H9 (cell line): ENCODE measurements around the gene ERICH6B. TPM values are rescaled to one million over a fixed set of nuclear protein-coding genes. Genes with fewer than 3 reads are reported as not detected.

ENCODE experiments used
- DNase-seq: peaks from one replicate; pipeline ENCODE4 v3.0.0-alpha.2; 2017
- H2AFZ ChIP-seq: one replicate; pipeline ENCODE4 v1.6.1; 2013; ENCODE audit warnings: mild to moderate bottlenecking, low read length, control low read depth, moderate library complexity
- H2AK5ac ChIP-seq: 2 replicates; pipeline ENCODE4 v1.6.1; 2013; ENCODE audit warnings: low read length, control low read depth, mixed read lengths; ENCODE audit not compliant: insufficient read length
- H2BK120ac ChIP-seq: one replicate; pipeline ENCODE4 v1.6.1; 2013; ENCODE audit warnings: low read depth, mild to moderate bottlenecking, low read length, control low read depth, inconsistent platforms; ENCODE audit not compliant: poor library complexity, severe bottlenecking
- H2BK12ac ChIP-seq: 2 replicates; pipeline ENCODE4 v1.6.1; 2013; ENCODE audit warnings: low read length, control low read depth, mixed read lengths, low read depth; ENCODE audit not compliant: insufficient read length
- H2BK15ac ChIP-seq: 2 replicates; pipeline ENCODE4 v1.6.1; 2013; ENCODE audit warnings: low read depth, low read length, control low read depth
- H2BK20ac ChIP-seq: one replicate; pipeline ENCODE4 v1.6.1; 2013; ENCODE audit warnings: low read depth, mild to moderate bottlenecking, low read length, control low read depth, inconsistent platforms; ENCODE audit not compliant: poor library complexity, severe bottlenecking
- H2BK5ac ChIP-seq: 2 replicates; pipeline ENCODE4 v1.6.1; 2013; ENCODE audit warnings: low read length, control low read depth, mixed read lengths; ENCODE audit not compliant: insufficient read length
- H3K14ac ChIP-seq: 2 replicates; pipeline ENCODE4 v1.6.1; 2013; ENCODE audit warnings: low read length, control low read depth; ENCODE audit not compliant: insufficient read depth
- H3K18ac ChIP-seq: 2 replicates; pipeline ENCODE4 v1.6.1; 2013; ENCODE audit warnings: low read depth, mild to moderate bottlenecking, mixed read lengths, low read length, control low read depth; ENCODE audit not compliant: insufficient read length
- H3K23ac ChIP-seq: 2 replicates; pipeline ENCODE4 v1.6.1; 2013; ENCODE audit warnings: low read length, control low read depth, mixed read lengths, low read depth; ENCODE audit not compliant: insufficient read length
- H3K23me2 ChIP-seq: 2 replicates; pipeline ENCODE4 v1.6.1; 2013; ENCODE audit warnings: low read depth, mild to moderate bottlenecking, mixed read lengths, low read length, control low read depth; ENCODE audit not compliant: insufficient read length, poor library complexity, severe bottlenecking
- H3K27ac ChIP-seq: 2 replicates; pipeline ENCODE4 v1.5.1; 2013; ENCODE audit warnings: low read length, control low read depth, mixed read lengths, low read depth; ENCODE audit not compliant: insufficient read length
- H3K27me3 ChIP-seq: 2 replicates; pipeline ENCODE4 v1.6.1; 2013; ENCODE audit warnings: low read length, control low read depth, inconsistent platforms; ENCODE audit not compliant: insufficient read depth
- H3K4ac ChIP-seq: 2 replicates; pipeline ENCODE4 v1.6.1; 2013; ENCODE audit warnings: low read depth, mild to moderate bottlenecking, control low read depth, inconsistent platforms, low read length, moderate library complexity
- H3K4me1 ChIP-seq: 2 replicates; pipeline ENCODE4 v1.6.1; 2013; ENCODE audit warnings: low read length, control low read depth, inconsistent platforms; ENCODE audit not compliant: insufficient read depth
- H3K4me2 ChIP-seq: 2 replicates; pipeline ENCODE4 v1.6.1; 2013; ENCODE audit warnings: low read length, control low read depth, mixed read lengths; ENCODE audit not compliant: insufficient read length, insufficient read depth
- H3K56ac ChIP-seq: 2 replicates; pipeline ENCODE4 v1.6.1; 2013; ENCODE audit warnings: low read depth, mild to moderate bottlenecking, mixed read lengths, low read length, control low read depth; ENCODE audit not compliant: insufficient read length
- H3K79me1 ChIP-seq: 2 replicates; pipeline ENCODE4 v1.6.1; 2013; ENCODE audit warnings: low read depth, mild to moderate bottlenecking, moderate library complexity, low read length, control low read depth, inconsistent platforms; ENCODE audit not compliant: insufficient read depth, poor library complexity, severe bottlenecking
- H3K79me2 ChIP-seq: 2 replicates; pipeline ENCODE4 v1.6.1; 2013; ENCODE audit warnings: low read length, control low read depth, inconsistent platforms; ENCODE audit not compliant: insufficient read depth
- H3K9ac ChIP-seq: 2 replicates; pipeline ENCODE4 v1.6.1; 2013; ENCODE audit warnings: low read length, control low read depth, mixed read lengths; ENCODE audit not compliant: insufficient read length; ENCODE audit errors: extremely low read depth
- H3K9me3 ChIP-seq: one replicate; pipeline ENCODE4 v1.6.1; 2013; ENCODE audit warnings: low read depth, low read length, inconsistent platforms; ENCODE audit not compliant: control insufficient read depth
- H3T11ph ChIP-seq: one replicate; pipeline ENCODE4 v1.6.1; 2013; ENCODE audit warnings: mild to moderate bottlenecking, low read length, control low read depth, inconsistent platforms
- H4K20me1 ChIP-seq: one replicate; pipeline ENCODE4 v1.6.1; 2013; ENCODE audit not compliant: control insufficient read depth, insufficient read length, insufficient read depth
- H4K5ac ChIP-seq: 2 replicates; pipeline ENCODE4 v1.6.1; 2013; ENCODE audit warnings: low read depth, mild to moderate bottlenecking, mixed read lengths, low read length, control low read depth; ENCODE audit not compliant: insufficient read length
- H4K8ac ChIP-seq: replicated peaks from 2 replicates; pipeline ENCODE4 v1.6.1; 2013; ENCODE audit warnings: low read length, control low read depth, mixed read lengths, low read depth; ENCODE audit not compliant: insufficient read length
- H4K91ac ChIP-seq: 2 replicates; pipeline ENCODE4 v1.6.1; 2013; ENCODE audit warnings: low read depth, mild to moderate bottlenecking, moderate library complexity, mixed read lengths, low read length, control low read depth; ENCODE audit not compliant: insufficient read length
- H3K27ac Mint-ChIP-seq, 3 experiments: 2 replicates in 2 of 3; 3 replicates in 1 of 3; pipeline ENCODE4 v1.8.0; 2020 to 2021; ENCODE audit warnings: mixed read lengths in 3 of 3, mild to moderate bottlenecking in 1 of 3, moderate library complexity in 1 of 3
- H3K27me3 Mint-ChIP-seq: 2 replicates; pipeline ENCODE4 v1.8.0; 2021; ENCODE audit warnings: low read depth, mild to moderate bottlenecking, moderate library complexity, mixed read lengths
- H3K36me3 Mint-ChIP-seq, 3 experiments: 2 replicates in 2 of 3; 3 replicates in 1 of 3; pipeline ENCODE4 v1.8.0; 2020 to 2021; ENCODE audit warnings: low read depth in 3 of 3, mixed read lengths in 3 of 3; ENCODE audit not compliant: insufficient read depth in 1 of 3
- H3K4me1 Mint-ChIP-seq, 2 experiments: 2 replicates each; pipeline ENCODE4 v1.8.0; 2020; ENCODE audit warnings: mixed read lengths in 2 of 2
- H3K4me3 Mint-ChIP-seq, 2 experiments: 2 replicates in 1 of 2; 3 replicates in 1 of 2; pipeline ENCODE4 v1.8.0; 2020 to 2021; ENCODE audit warnings: mild to moderate bottlenecking in 2 of 2, mixed read lengths in 2 of 2, moderate library complexity in 1 of 2
- H3K9me3 Mint-ChIP-seq, 2 experiments: 2 replicates in 1 of 2; 3 replicates in 1 of 2; pipeline ENCODE4 v1.8.0; 2020; ENCODE audit warnings: mild to moderate bottlenecking in 2 of 2, mixed read lengths in 2 of 2, moderate library complexity in 1 of 2
- CTCF ChIP-seq: fragments of 200-600 bp; sonication (generic); conservative IDR thresholded peaks from 3 replicates; pipeline ENCODE4 v1.8.0; 2021; ENCODE audit warnings: antibody characterized with exemption, mild to moderate bottlenecking
- WGBS: extraction: QIAGEN DNeasy Blood & Tissue Kit; methylation state at CpG from one replicate; pipeline ENCODE4 v1.1.7; 2013; ENCODE audit warnings: missing lambda C conversion rate, low lambda C conversion rate, mixed read lengths; ENCODE audit not compliant: insufficient read length; ENCODE audit errors: extremely low coverage; 5-methylcytosine and 5-hydroxymethylcytosine counted together
- total RNA-seq: library from RNA; stranded (reverse); gene quantifications from 2 replicates; pipeline ENCODE4 v1.2.1, GENCODE V29; 2021

ERICH6B gene
- total RNA-seq, 1 experiment from 2014 or later: not detected

DNA sequence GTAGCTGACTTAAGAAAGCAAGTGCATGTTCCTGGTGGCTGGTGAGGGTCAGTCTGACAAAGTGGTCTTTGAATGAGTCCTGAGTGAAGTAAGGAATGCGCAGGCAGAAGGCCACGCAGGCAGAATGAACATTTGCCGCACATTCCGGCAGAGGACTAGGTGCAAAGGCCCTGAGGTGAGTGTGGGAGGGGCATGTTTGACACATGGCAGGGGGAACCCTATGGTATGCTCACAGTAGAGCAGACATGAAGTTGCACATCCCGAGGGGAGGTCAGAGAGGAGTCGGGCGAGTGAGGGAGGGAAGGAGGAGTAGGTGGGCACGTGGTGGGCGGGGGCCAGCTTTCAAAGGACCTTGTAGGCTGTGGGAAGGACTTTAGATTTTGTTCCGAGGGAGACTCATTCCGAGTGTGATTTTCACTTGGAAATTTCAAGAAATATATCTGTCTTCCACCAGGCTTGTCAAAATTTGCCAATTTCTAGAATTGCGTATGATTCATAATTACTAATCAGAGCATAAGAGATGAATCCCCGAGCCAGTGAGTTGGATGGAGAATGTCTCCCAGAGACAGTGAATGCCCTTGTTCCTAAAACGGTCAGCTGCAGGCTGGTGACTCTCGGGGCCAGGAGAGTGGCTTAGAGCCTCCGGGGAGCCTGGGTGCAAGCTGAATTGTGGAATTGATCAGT, 40.3 kb downstream of the ERICH6B start:
- no peak for DNase-seq
- no peak overlapping the region; a peak in 1 of 5 replicates for H3K4me3 Mint-ChIP-seq
- H2AFZ ChIP-seq: no peak overlapping the region
- H3K27ac Mint-ChIP-seq: no peak overlapping the region; a peak in 2 of 7 replicates
- H3K9me3 Mint-ChIP-seq: no peaks in the 10 kb centered on the region
- no peak overlapping the region for H3K14ac ChIP-seq
- H3K9ac ChIP-seq: no peak overlapping the region
- peaks cover 6 to 7% of the 10 kb centered on the region in 2 experiments for H3K4me1 Mint-ChIP-seq
- no peak overlapping the region for H2BK15ac ChIP-seq
- H4K8ac ChIP-seq: no peak overlapping the region
- no peak overlapping the region for H3K4ac ChIP-seq
- no peak for TF ChIP-seq CTCF
- H3K79me2 ChIP-seq: no peaks in the 10 kb centered on the region
- H4K91ac ChIP-seq: no peak overlapping the region
- H3K4me1 ChIP-seq: no peaks in the 10 kb centered on the region; the same call in 1 of the 2 replicates
- no peak overlapping the region for H3K23ac ChIP-seq
- H3K36me3 Mint-ChIP-seq: no peaks in the 10 kb centered on the region
- no peak overlapping the region for H4K5ac ChIP-seq
- no peak overlapping the region for H2BK20ac ChIP-seq
- H3K9me3 ChIP-seq: no peaks in the 10 kb centered on the region
- no peak overlapping the region for H3K18ac ChIP-seq
- no peaks in the 10 kb centered on the region; the same call in 1 of the 2 replicates for H3K27me3 ChIP-seq
- H3K56ac ChIP-seq: no peak overlapping the region
- H2BK120ac ChIP-seq: no peak overlapping the region
- no peaks in the 10 kb centered on the region for H4K20me1 ChIP-seq
- peaks cover 35% of the 10 kb centered on the region for H3K27me3 Mint-ChIP-seq
- no peaks in the 10 kb centered on the region for H3K79me1 ChIP-seq
- H2AK5ac ChIP-seq: no peak overlapping the region
- no CpG with 5 or more reads among the region's 16 CpGs for WGBS
- no peaks in the 10 kb centered on the region for H3K23me2 ChIP-seq
- no peak overlapping the region for H3K4me2 ChIP-seq
- H3T11ph ChIP-seq: no peak overlapping the region
- no peak overlapping the region for H2BK5ac ChIP-seq
- no peak overlapping the region for H3K27ac ChIP-seq
- H2BK12ac ChIP-seq: no peak overlapping the region
